Hepatocyte (in vitro differentiated cells): Measurements from ENCODE around the gene MED8. TPM values are rescaled to one million over a fixed set of nuclear protein-coding genes. Genes with fewer than 3 reads are reported as not detected.

Source experiments
- DNase-seq: peaks from one replicate; pipeline ENCODE4 v3.0.0-alpha.2; 2016; ENCODE audit warnings: low spot score
- H2AFZ ChIP-seq: fragments of 200-600 bp; sonication (generic); 2 replicates; pipeline ENCODE4 v1.6.0; 2016; ENCODE audit warnings: antibody characterized with exemption, mild to moderate bottlenecking
- H3K27ac ChIP-seq: fragments of 200-600 bp; sonication (generic); 2 replicates; pipeline ENCODE4 v1.5.1; 2016; ENCODE audit warnings: mild to moderate bottlenecking
- H3K27me3 ChIP-seq: fragments of 200-600 bp; sonication (generic); 2 replicates; pipeline ENCODE4 v1.6.1; 2016
- H3K36me3 ChIP-seq: fragments of 200-600 bp; sonication (generic); replicated peaks from 2 replicates; pipeline ENCODE4 v1.5.1; 2016; ENCODE audit warnings: low read depth; ENCODE audit not compliant: insufficient read depth
- H3K4me1 ChIP-seq: fragments of 200-600 bp; sonication (generic); 2 replicates; pipeline ENCODE4 v1.5.1; 2016; ENCODE audit warnings: mild to moderate bottlenecking, moderate library complexity; ENCODE audit not compliant: insufficient read depth
- H3K4me2 ChIP-seq: fragments of 200-600 bp; sonication (generic); 2 replicates; pipeline ENCODE4 v1.6.0; 2016
- H3K4me3 ChIP-seq: fragments of 200-600 bp; sonication (generic); 2 replicates; pipeline ENCODE4 v1.5.1; 2016; ENCODE audit warnings: mild to moderate bottlenecking
- H3K79me2 ChIP-seq: fragments of 200-600 bp; sonication (generic); 2 replicates; pipeline ENCODE4 v1.6.0; 2017; ENCODE audit warnings: mild to moderate bottlenecking
- H3K9me2 ChIP-seq: fragments of 200-600 bp; sonication (generic); replicated peaks from 2 replicates; pipeline ENCODE4 v1.6.0; 2017; ENCODE audit warnings: mild to moderate bottlenecking; ENCODE audit not compliant: insufficient read depth
- H3K9me3 ChIP-seq: fragments of 200-600 bp; sonication (generic); 2 replicates; pipeline ENCODE4 v1.5.1; 2016; ENCODE audit warnings: low read depth, mild to moderate bottlenecking
- H4K20me1 ChIP-seq: fragments of 200-600 bp; sonication (generic); 2 replicates; pipeline ENCODE4 v1.6.0; 2016; ENCODE audit warnings: mild to moderate bottlenecking; ENCODE audit not compliant: insufficient read depth, poor library complexity, severe bottlenecking
- CTCF ChIP-seq: fragments of 200-600 bp; sonication (generic); IDR thresholded peaks from 2 replicates; pipeline ENCODE4 v1.5.1; 2016; ENCODE audit warnings: antibody characterized with exemption, mild to moderate bottlenecking; ENCODE audit not compliant: poor library complexity
- EZH2 ChIP-seq: fragments of 200-600 bp; sonication (generic); IDR thresholded peaks from 2 replicates; pipeline ENCODE4 v1.6.1; 2016; ENCODE audit warnings: antibody characterized with exemption, mild to moderate bottlenecking, borderline replicate concordance
- EZH2phosphoT487 ChIP-seq: fragments of 200-600 bp; sonication (generic); IDR thresholded peaks from one replicate; pipeline ENCODE4 v1.6.1; 2018; ENCODE audit warnings: antibody characterized with exemption, mild to moderate bottlenecking, low read depth, moderate library complexity; ENCODE audit not compliant: unreplicated experiment, severe bottlenecking
- WGBS: methylation state at CpG from one replicate; pipeline ENCODE4 v1.1.6; 2016; ENCODE audit warnings: low lambda C conversion rate; ENCODE audit errors: missing lambda C conversion rate; 5-methylcytosine and 5-hydroxymethylcytosine counted together
- polyA plus RNA-seq: library from polyadenylated mRNA; unstranded; fragments of >200 nt; fragmentation: Nextera tagmentation; extraction: Ambion mirVana; gene quantifications from 2 replicates; pipeline ENCODE4 v1.2.1, GENCODE V29; 2016
- total RNA-seq: library from RNA; depleted of rRNA; stranded (reverse); fragments of >200 nt; gene quantifications from 2 replicates; pipeline ENCODE4 v1.2.3, GENCODE V29; 2014

MED8 gene
- total and polyA plus RNA-seq, 2 experiments from 2014 or later: 58.6 to 68.3 TPM

GRCh38 chr1:43377831-43378230 lies 11.8 kb downstream of the MED8 start:
- Histone ChIP-seq H4K20me1 (no peaks in the 10 kb centered on the region), H3K4me3 (no peak overlapping the region), H3K4me1 (no peaks in the 10 kb centered on the region), H2AFZ (no peak overlapping the region), H3K9me2 (no peaks in the 10 kb centered on the region), H3K4me2 (no peak overlapping the region), H3K27me3 (no peaks in the 10 kb centered on the region), H3K9me3 (no peaks in the 10 kb centered on the region), H3K27ac (no peak overlapping the region), H3K79me2 (no peaks in the 10 kb centered on the region), H3K36me3 (no peaks in the 10 kb centered on the region)
- no peak for TF ChIP-seq EZH2
- no peak for TF ChIP-seq EZH2phosphoT487
- TF ChIP-seq CTCF: no peak
- no peak for DNase-seq
- WGBS: 92% methylated on average over 1 of the region's 1 CpG

DNA sequence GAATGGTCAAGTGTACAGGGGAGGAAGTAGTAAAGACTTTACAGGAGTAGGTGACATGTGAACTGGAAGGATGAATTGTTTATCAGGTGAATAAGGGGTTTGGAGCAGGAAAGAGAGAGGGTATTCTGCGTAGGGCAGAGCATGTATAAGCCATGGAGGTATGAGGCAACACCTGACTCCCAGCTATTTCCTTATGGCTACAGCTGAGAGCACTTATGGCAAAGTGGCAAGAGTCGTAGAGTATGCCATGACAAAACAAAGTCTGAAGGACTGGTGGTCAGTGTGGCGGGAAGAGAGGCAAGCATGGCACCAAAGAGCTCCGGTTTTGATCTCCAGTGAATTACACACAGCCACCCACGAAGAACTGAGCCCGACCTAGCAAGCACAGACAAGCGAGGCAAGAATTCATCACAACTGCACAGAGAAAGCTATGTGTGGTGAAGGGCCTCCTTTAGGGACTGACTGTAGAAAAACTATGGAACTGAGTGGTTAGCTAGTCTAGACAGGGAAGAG lies 12.8 kb downstream of the MED8 start:
- no peak overlapping the region for H3K27ac ChIP-seq
- no peaks in the 10 kb centered on the region for H3K9me2 ChIP-seq
- 78% methylated on average over 7 of the region's 7 CpGs for WGBS
- H3K4me2 ChIP-seq: no peak overlapping the region
- H3K9me3 ChIP-seq: no peaks in the 10 kb centered on the region
- no peaks in the 10 kb centered on the region for H3K79me2 ChIP-seq
- no peak for DNase-seq
- no peaks in the 10 kb centered on the region for H3K27me3 ChIP-seq
- no peaks in the 10 kb centered on the region for H3K4me1 ChIP-seq
- H2AFZ ChIP-seq: no peak overlapping the region
- TF ChIP-seq EZH2 (no peak), CTCF (no peak), EZH2phosphoT487 (no peak)
- H3K4me3 ChIP-seq: no peak overlapping the region
- H4K20me1 ChIP-seq: no peaks in the 10 kb centered on the region
- H3K36me3 ChIP-seq: no peaks in the 10 kb centered on the region

DNA sequence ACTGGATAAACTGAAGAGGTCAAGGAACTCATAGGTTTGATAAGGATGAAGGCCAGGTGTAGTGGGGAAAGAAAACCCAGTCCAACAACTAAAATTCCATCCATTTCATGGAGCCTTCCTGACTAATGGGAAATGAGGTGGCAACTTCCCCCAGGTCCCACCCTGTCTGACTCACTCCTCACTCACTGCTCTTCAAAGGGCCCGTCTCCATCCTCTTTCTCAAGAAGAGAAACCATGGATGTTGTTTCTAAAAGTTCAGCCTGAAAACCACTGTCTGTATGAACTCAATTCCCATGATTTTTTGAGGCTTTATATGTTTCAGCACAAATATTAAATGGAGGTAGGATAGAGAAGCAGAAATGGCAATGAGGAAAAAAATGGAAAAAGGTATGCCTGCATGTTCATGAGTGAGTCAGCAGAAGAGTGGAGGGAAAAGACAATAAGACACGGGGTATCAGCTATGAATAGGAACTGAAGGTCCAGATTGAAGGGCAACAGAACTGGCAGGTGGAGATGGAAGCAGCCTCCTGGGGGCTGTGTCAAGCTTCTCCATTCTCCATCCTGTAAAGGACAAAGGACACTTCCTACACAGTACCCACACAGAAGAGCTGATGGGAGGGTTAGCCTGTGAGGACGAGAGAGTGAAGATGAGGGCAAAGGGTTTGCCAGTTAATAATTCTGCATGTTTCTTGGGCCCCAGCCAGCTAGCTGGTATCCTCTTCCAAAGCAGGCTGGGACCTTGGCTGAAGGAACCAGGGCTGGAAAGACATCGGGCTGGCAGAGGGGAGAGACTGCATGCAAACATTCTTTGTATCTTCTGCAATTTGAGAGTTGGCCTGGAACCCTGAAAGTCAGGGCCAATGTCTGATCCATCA lies 16.3 kb downstream of the MED8 start:
- peak overlapping the region; percentile 37 for H3K27ac ChIP-seq
- H3K4me1 ChIP-seq: peaks cover 9% of the 10 kb centered on the region

More for the DNA sequence above, 16.3 kb downstream of the MED8 start:
- Histone ChIP-seq H3K4me2 (no peak overlapping the region), H3K4me3 (no peak overlapping the region), H3K9me2 (no peaks in the 10 kb centered on the region), H3K36me3 (no peaks in the 10 kb centered on the region), H3K79me2 (peaks cover 13% of the 10 kb centered on the region), H2AFZ (no peak overlapping the region), H4K20me1 (no peaks in the 10 kb centered on the region), H3K9me3 (no peaks in the 10 kb centered on the region), H3K27me3 (no peaks in the 10 kb centered on the region)
- WGBS: 83% methylated on average over 4 of the region's 4 CpGs
- TF ChIP-seq EZH2: no peak
- TF ChIP-seq EZH2phosphoT487: no peak
- no peak for TF ChIP-seq CTCF
- DNase-seq: peak; percentile 27
